Measurements from ENCODE around the gene PMP22. TPM values are rescaled to one million over a fixed set of nuclear protein-coding genes. Genes with fewer than 3 reads are reported as not detected.

PMP22 gene
- total RNA-seq, 2 experiments from 2014 or later = 0.20 TPM; not detected in 1

- ATAC-seq (no peak), DNase-seq (no peak)
- Mint-ChIP-seq H3K4me1 (ENCODE audit: low read depth) (peaks cover 5% of the 10 kb centered on the region), H3K27ac (no peak overlapping the region), H3K36me3 (ENCODE audit: low read depth) (no peaks in the 10 kb centered on the region), H3K9me3 (no peaks in the 10 kb centered on the region), H3K4me3 (no peak overlapping the region), H3K27me3 (peaks cover 57% of the 10 kb centered on the region)
- CTCF ChIA-PET = interaction anchor here (0.5 kb wide), 1 partner anchor 11 kb away, joined by 3 read pairs; no protein-coding TSS in a partner anchor
- no peak for TF ChIP-seq CTCF (IDR thresholded peaks at IDR 0.05)
- intact Hi-C loops (cut with micrococcal nuclease) = no loop called here
- POLR2A ChIA-PET = no interaction called here
Observed at GRCh38 chr17:15266325-15267125, 1.4 kb upstream of the PMP22 start.

- DNase-seq = no peak
- H3K27me3 Mint-ChIP-seq = peaks cover 67% of the 10 kb centered on the region
- no peak for TF ChIP-seq CTCF (IDR thresholded peaks at IDR 0.05)
- no peak overlapping the region for H3K4me3 Mint-ChIP-seq
- no peak for ATAC-seq
- H3K9me3 Mint-ChIP-seq = no peaks in the 10 kb centered on the region
- no peak overlapping the region for H3K27ac Mint-ChIP-seq
- ChIA-PET POLR2A (no interaction called here), CTCF (interaction anchor here (5.1 kb wide), 1 partner anchor 238 kb away, joined by 34 read pairs; no protein-coding TSS in a partner anchor)
- no peaks in the 10 kb centered on the region for H3K36me3 Mint-ChIP-seq (ENCODE audit: low read depth)
- intact Hi-C loops (cut with micrococcal nuclease) = no loop called here
- H3K4me1 Mint-ChIP-seq (ENCODE audit: low read depth) = peaks cover 9% of the 10 kb centered on the region
Observed at GRCh38 chr17:15264542-15264941, 584 bp downstream of the PMP22 start.

GRCh38 chr17:15263680-15264079 is 1.4 kb downstream of the PMP22 start:
- ChIA-PET CTCF (interaction anchor here (5.1 kb wide), 1 partner anchor 239 kb away, joined by 34 read pairs; no protein-coding TSS in a partner anchor), POLR2A (interaction anchor here (1.1 kb wide), 1 partner anchor 15 kb away, joined by 3 read pairs; no protein-coding TSS in a partner anchor)
- Mint-ChIP-seq H3K4me1 (ENCODE audit: low read depth) (peaks cover 9% of the 10 kb centered on the region), H3K4me3 (no peak overlapping the region), H3K9me3 (no peaks in the 10 kb centered on the region), H3K36me3 (ENCODE audit: low read depth) (peaks cover 1% of the 10 kb centered on the region), H3K27me3 (peaks cover 76% of the 10 kb centered on the region), H3K27ac (no peak overlapping the region)
- no peak for DNase-seq
- TF ChIP-seq CTCF (IDR thresholded peaks at IDR 0.05) = no peak
- no peak for ATAC-seq
- intact Hi-C loops (cut with micrococcal nuclease) = no loop called here

GRCh38 chr17:15263206-15263579 is 1.9 kb downstream of the PMP22 start:
- no peak for DNase-seq
- ChIA-PET POLR2A (interaction anchor here (1.1 kb wide), 1 partner anchor 15 kb away, joined by 3 read pairs; no protein-coding TSS in a partner anchor), CTCF (interaction anchor here (5.1 kb wide), 1 partner anchor 239 kb away, joined by 34 read pairs; no protein-coding TSS in a partner anchor)
- Mint-ChIP-seq H3K36me3 (ENCODE audit: low read depth) (peaks cover 1% of the 10 kb centered on the region), H3K27ac (no peak overlapping the region), H3K27me3 (peaks cover 76% of the 10 kb centered on the region), H3K9me3 (no peaks in the 10 kb centered on the region), H3K4me1 (ENCODE audit: low read depth) (peaks cover 9% of the 10 kb centered on the region), H3K4me3 (no peak overlapping the region)
- no peak for ATAC-seq
- intact Hi-C loops (cut with micrococcal nuclease) = no loop called here
- no peak for TF ChIP-seq CTCF (IDR thresholded peaks at IDR 0.05)
